GM18858 (cell line): ENCODE results near the gene NXN.
"Not testable (repeated sequence)": the region's sequence is repeated elsewhere in the genome, so short reads cannot be mapped to it uniquely, and the experiment has no call there.

Experiments
- ATAC-seq: cut with Tn5 transposase; IDR thresholded peaks from one replicate; pipeline ENCODE4 v1.9.1; 2021; ENCODE audit not compliant: unreplicated experiment

The NXN gene

DNA sequence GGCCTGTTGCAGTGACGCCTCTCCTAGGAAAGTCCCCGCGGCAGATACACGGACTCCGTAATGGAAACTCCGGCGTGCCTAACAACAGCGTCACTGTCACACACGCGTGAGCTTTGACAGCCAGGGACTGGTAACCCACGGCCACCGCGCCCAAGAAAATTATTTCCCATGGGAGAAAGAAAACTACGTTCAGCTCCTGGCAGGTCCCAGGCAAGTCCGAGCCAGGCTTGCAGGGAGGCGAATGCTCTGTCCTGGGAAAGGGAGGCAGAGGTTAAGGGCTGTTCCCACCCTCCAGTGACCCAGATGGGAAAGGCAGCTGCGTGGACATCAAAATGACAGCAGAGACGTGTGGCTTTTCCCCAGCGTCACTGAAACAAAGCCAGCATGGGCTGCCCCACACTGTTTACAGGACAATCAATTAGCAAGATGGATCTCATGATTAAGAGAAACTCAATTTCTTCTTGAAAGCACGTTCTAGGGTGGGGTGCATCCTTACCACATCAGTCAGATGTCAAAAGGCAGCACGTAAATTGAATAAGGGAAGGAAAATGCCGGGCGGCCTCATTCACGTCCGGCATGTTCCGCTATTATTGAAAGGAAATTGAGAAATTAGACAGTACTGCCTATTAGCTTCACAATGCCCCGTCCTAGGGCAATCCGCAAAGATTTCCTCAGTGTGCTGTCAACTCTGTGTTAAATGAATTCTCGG lies 82.5 kb downstream of the NXN start:
- ATAC-seq, result no peak

DNA sequence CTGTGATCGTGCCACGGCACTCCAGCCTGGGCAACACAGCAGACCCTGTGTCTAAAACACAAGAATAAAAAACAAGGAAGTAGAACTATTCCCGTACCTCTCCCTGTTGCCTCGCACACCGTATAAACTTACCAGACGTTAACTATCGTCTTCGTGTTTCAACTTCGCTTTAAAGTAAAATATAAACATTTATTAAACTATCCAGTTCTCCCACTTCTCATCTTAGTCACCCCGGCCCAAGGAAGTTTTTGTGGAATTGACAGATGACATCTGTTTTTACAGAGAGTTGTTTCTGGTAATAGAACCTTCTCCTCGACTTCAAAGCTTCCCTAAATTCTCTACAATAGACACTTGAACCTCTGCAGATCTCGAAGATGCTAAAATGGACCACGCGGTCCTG lies 83.1 kb downstream of the NXN start:
- no peak for ATAC-seq

DNA sequence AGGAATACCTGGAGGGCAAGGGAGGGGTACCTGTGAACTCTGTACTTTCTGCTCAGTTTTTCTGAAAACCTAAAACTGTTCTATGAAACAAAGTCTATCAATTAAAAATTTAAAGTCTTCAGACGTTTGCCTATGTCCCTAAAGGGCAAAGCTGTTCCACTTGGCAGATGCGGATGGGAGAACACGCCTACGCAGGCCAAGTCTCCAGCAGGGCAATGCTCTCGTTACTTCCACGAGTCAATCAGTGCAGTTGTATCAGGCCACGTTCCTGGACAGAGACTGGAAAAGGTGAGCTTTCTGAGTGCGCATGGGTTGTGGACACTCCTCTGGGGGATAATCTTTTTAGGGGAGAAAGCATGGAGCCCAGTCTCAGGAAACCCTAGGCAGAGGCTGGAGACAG lies 86.6 kb downstream of the NXN start:
- ATAC-seq, result no peak

DNA sequence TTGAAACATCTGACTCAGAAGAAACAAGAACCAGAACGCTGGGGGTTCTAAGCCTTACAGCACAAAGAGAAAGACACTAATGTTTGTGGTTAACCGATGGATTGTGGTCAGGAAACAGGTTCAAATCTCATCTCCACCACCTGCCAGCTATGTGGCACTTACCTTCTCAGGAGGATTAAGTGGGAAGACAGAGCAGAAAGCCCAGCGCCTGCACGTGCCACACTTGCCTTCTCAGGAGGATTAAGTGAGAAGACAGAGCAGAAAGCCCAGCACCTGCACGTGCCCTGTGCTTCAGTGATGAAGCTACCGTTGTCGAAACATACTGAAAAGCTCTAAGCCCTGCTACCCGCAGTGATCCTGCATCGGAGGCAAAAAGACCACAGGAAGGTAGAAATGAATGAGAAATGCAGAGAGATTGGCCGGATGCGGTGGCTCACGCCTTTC lies 90.6 kb downstream of the NXN start:
- no peak for ATAC-seq

DNA sequence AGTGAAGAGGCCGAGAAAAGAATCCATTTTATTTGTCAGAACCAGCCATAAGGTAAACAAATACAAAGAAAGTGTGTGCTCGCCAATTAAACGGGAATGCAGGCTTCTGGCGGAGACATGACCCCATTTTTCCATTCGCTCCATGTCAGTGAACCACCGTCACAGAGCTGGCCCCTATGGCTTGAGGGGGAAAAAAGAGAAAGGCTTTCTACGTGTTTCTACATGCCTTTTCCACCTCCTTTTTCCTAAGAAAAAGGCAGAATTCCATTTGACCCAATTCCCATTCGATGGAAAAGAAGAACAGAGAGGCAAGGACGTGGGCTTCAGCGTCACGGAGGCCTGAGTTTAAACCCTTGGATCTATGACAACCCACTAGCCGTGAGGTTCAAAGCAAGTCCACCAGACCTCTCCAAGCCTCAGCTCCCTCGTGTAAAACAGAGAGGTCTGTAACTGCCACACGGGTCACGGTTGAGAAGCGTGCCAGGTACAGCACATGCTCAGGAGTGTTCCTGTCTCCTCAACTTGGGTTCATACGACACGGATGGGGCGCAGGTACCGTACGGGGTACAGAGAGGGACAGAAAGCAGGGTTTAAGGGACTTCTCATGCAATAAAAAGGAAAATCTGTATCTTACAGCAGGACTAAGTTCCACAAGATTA lies 91.9 kb downstream of the NXN start:
- ATAC-seq, result no peak

DNA sequence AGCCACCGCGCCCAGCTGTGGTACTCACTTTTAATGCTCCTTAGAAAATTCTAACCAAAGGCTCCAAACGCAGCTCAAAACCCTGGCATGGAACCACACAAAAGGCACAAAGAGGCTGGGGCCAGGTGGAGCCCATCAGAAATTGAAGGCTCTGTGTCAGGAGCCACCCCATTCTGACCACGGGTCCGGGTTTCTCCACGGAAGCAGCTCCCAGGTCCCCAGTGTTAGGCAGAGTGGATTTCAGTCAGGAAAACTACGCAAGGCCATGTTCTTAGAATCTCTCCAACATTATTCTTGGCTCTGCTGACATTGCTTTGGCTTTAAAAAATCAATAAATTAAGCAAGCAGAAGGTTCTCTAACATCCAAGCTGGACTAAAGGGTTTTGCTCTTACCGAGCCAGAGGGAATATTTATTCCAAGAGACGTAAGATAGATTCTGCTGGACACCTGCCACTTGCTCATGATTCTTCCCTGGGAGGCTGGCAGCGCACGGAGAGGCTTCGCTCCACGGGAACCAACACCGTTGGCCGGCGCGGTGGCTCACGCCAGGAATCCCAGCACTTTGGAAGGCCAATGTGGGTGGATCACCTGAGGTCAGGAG lies 93.5 kb downstream of the NXN start:
- no peak for ATAC-seq

DNA sequence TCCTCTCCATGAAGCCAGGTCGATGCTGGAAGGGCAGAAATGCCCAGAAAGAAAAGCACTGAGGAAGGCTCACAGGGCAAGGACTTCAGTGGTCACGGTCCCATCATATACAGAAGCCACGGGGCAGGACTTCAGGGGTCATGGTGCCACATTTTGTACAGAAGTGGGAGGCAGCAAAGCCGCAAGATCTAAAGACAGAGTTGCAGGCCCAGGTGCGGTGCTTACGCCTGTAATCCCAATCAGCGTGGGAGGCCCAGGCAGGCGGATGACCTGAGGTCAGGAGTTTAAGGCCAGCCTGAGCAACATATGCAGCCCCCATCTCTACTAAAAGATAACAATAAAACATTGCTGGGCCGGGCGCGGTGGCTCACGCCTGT lies 96.0 kb downstream of the NXN start:
- no peak for ATAC-seq

DNA sequence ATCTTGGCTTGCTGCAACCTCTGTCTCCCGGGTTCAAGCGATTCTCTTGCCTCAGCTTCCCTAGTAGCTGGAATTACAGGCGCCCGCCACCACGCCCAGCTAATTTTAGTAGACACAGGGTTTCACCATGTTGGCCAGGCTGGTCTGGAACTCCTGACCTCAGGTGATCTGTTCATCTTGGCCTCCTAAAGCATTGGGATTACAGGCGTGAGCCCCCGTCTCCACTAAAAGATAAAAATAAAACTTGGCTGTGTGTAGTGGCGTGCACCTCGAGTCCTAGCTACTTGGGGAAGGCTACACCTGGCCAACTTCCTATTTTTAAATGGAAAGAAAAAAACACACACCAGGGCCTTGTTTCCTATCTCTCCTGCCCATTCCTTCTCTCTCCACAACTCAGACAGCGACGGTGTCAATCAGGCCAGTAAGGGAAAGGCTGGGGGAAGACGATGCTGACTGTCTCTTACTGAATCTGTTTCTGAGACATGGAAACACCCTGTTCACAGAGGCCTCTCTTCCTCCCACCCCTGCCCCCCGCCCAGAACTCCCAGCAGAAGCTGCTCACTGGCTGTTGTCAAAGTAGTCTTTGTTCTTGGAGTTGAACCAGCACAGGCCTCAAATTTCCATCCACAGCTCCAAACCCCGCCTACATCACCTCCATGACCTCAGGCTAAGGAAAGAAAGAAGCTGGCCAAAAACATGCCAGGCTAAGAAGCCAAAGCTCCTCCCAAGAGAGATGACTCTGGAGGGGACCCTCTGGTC lies 96.6 kb downstream of the NXN start:
- ATAC-seq, result no peak

DNA sequence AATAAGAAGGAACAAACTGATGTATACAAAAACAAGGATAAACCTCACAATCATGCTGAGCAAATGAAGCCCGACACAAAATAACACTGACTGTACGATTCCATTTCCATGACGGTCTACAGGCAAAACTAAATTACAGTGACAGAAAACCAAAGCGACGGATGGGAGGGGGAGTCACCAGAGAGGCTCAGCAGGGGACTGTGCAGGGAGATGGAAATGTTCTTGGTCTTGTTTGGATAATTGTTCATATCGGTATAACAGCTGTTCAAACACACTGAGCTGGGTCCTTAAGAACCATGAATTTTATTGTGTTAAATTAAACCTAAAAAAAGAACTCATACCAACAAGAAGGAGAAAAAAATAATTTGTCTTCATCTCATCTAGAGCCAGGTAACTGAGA lies 97.8 kb downstream of the NXN start:
- ATAC-seq, result no peak

DNA sequence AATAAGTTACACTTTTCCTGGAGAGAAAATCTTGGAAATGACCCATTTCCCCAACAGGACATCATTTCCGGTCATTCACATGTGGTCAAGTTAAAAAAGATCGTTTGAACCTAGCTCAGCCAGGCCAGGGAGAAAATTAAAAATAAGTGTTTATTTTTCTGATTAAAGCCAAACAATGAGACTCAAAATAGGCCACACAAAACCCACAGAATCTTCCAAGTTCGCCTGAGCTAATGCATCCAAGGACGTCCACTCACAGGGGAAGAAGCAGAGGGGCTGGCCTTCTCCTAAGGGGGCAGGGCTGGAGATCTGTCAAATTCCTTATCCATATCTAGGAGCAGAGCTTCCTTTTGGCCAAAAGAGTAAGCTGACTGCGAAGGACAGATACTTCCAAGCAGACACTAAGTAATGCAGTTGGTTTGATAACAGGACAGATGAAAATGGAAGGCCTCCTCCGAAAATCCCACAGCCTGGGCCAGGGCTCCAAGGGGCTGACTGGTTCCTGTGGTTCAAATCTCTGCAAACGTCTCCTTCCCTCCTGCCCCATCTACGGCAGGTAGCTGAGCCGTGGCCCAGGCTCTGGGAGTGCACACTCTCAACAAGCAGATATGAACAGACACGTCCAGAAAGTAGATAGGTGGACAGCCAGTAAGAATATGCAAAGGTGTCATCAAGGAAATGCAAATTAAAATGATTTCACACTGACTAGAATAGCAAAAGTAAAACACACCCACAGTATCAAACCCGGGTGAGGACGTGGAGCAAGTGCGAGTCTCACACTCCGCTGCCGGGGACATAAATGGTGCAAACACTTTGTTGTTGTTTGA lies 98.9 kb downstream of the NXN start:
- no peak for ATAC-seq

DNA sequence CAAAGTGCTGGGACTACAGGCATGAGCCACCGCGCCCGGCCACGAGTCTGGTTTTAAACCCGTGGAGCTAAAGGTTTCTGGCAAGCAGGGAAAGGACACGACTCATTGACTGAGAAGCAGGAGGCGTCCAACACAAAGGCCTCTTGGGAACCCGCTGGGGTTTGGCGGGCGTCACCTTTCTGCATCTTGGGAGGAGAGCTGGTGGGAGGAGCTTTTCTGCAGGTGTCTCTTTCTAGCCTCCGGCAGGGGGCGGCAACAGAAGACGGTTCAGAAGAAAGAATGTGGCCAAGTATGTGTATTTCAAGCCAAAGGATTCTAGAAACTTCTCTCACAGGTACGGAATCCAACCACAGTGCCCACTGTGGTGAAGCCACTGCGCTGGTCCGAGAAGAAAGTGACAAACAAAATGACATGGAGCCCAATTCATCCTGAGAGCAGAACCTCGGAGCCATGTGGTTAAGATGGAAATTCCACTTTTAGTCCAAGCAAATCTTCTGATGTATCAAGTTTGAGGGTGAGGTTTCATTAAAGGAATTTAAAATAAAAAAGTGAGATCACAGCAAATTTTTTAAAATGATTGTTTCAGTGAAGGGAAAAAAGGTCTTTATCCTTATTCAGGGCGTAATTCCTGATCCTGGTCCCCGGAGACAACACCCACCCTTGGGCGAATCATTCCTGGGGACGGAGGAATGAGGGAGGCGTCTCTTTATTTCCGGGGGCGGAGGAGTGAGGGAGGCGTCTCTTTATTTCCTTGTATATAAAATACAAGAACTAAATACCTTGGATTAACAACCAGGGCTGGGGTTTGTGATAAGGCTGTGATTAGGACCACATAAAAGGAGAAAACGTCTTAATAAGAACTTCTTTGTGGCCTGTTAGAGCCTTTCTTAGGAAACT lies 99.8 kb downstream of the NXN start:
- ATAC-seq, result no peak

DNA sequence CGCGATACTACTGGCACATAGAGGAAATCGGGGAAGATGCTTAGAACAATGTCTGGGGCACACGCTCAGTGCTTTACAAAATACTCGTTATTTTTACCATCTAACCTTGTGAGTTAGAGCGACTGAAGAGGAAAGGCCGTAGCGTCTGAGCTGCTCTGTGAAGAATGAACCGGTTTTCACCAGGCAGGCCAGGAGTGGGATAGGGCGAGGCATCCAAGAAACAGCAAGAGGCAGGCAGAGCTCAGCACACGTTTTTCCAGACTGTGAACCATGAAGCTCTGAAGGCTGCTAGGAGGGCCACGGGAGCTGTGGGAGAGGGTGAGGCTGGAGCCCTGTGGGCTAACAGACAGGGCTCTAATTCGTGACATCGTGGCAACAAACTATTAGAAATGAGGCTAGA lies 101.9 kb downstream of the NXN start:
- no peak for ATAC-seq

DNA sequence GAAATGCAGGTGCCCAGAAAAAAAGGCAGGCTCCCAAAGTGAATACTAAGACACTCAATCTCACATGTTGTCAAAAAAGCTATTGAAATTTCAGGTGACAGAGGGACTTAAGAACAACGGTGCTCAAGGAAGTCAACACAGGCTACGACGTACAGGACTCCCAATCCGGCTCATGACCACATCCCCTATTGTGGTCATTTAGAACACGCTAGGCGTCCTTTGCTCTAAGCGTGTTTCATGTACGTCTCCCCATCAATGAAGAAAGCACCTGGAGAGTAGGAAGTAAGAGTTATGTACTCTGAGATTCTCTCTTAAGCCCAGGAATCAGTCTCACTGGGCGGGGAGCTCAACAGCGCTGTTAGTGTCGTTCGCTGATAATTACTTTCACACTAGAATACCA lies 103.3 kb downstream of the NXN start:
- ATAC-seq, result no peak

DNA sequence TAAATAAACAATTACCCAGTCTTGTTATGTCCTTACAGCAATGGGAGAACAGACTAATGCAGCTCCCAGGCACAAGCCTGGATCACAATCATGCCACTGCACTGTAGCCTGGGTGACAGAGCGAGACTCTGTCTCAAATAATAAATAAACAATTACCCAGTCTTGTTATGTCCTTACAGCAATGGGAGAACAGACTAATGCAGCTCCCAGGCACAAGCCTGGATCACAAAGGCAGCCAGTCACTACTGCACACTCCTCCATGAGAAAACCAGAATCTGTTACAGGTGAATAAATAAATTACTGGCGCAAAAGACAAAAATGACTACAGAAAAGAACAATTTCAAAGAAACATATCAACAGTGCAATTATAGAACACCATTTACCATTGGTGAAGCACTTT lies 105.0 kb downstream of the NXN start:
- not testable (repeated sequence) for ATAC-seq

DNA sequence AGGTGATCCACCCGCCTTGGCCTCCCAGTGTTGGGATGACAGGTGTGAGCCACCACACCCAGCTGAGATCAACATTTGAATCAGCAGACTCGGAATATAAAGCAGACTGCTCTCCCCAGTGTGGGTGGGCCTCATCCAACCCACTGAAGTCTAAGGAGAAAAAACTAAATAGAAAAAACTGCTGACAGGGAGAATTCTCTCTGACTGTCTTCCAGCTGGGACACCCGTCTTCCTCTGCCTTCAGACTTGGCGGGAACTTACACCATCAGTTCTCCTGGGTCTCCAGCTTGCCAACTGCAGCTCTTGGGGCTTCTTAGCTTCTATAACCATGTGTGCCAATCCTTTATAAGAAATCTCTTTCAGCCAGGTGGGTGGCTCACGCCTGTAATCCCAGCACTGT lies 106.7 kb downstream of the NXN start:
- no peak for ATAC-seq

DNA sequence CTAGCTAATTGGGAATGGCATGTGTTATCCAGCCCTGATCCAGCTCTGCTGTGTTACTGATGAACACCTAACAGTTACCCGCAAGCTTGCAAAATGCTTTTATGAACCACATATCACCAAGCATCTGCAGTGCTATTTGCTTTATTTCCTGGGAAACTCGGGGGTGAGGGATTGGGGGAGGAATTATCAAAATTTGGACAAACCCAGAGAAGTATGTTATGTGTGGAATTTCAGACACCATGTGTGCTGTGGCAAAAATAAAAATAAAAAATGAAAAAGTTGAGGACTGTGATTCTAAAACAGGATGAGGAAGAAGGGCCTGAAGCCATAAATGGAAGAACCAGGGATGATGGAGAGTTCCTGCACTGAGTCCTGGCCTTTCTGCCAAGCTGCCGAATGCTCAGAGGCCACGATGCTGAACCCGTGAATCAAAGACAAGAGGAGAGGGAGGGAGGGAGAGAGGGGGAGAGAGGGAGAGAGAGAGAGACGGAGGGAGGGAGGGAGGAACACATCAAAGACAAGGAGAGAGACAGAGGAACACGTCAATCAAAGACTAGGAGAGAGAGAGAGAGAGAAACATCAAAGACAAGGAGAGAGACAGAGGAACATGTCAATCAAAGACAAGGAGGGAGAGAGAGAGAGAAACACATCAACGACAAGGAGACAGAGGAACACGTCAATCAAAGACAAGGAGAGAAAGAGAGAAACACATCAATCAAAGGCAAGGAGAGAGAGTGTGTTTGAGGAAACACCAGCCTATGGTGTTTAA lies 107.6 kb downstream of the NXN start:
- no peak for ATAC-seq

DNA sequence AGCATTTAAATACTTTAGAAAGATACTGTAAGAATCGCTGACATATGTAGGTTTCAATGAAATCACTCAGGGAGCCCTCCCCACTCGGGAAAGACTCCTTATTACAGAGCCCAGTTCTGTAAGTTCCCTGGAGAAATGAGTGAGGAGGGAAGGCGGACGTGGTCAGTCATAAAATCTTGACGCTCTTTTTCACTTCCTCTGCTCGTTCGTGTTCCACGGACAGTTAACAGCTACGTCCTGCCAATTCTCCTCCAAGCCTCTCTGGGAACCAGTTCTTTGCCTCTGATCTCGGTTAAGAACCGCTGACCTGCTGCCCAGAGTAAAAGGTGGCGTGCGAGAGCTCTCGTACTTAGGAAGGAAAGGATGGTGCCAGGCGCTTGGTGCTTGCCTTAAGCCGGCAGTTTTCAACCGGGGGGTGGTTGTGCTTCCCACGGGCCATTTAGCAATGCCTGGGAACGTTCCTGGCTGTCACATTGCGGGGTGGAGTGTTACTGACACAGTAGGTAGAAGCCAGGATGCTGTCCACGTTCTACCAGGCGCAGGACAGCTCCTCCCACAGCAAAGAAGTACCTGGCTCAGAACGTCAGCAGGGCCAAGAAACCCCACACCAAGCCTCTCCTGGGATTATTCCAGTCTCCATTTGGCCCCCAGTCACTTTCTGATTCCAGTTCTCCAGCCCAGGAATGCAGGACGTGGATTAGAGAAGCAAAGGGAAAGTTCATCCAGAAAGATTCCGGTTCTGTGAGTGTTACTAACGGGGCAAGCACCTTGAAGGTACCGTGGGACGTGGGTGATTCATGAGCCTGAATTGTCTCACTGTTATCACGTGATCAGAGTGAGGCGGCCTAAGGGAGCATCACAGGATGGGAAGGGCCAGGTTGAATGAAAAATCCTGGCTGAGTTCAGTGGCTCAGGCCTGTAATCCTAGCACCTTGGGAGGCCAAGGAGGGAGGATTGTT lies 109.7 kb downstream of the NXN start:
- ATAC-seq, result no peak

DNA sequence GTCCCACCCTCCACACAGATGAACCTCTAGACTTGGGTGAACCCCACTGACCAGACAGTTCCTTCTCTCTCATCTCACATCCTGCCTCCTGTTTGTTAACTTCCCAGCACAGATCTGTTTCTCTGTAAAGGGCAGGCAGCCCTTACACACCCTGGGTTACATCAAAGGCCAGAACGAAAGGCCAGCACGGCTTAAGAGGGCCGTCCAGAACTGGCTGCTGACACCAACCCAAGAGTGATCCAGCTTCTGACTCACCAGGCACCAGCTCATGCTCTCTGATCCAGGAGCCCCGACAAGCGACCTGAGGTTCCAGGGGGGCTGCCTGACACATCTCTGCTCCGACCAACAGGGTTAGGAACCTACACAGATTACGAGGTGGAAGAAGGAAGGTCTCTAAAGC lies 110.5 kb downstream of the NXN start:
- no peak for ATAC-seq
